SK-N-SH (cell line): ENCODE results near the gene CPED1. TPM values are rescaled to one million over a fixed set of nuclear protein-coding genes. Genes with fewer than 3 reads are reported as not detected.

Experiments
- CTCF ChIA-PET: fragments of 300-600, 350-600 bp; formaldehyde crosslinking; extraction: SDS; loops from one replicate; lab custom pipeline; 2021; lab: Yijun Ruan, JAX
- POLR2A ChIA-PET: fragments of 350-600 bp; sonication (Branson Sonifier 250); formaldehyde crosslinking; extraction: SDS; loops from one replicate; lab custom pipeline; 2020; ENCODE audit warnings: antibody characterized with exemption, inconsistent platforms; lab: Yijun Ruan, JAX
- DNase-seq: peaks from one replicate; pipeline ENCODE4 v3.0.0; 2012
- H2AFZ ChIP-seq: fragments of 200-600 bp; sonication (generic); 2 replicates; pipeline ENCODE4 v1.8.1; 2016; ENCODE audit warnings: antibody characterized with exemption, mild to moderate bottlenecking, low read depth
- H3F3A ChIP-seq: fragments of 200-600 bp; sonication (generic); replicated peaks from 2 replicates; pipeline ENCODE3; 2016; ENCODE audit warnings: antibody characterized with exemption, mild to moderate bottlenecking; ENCODE audit not compliant: insufficient read depth
- H3K27ac ChIP-seq, 2 experiments: fragments of 200-500 bp in 1 of 2; fragments of 200-600 bp in 1 of 2; sonication (Bioruptor generic) in 1 of 2; sonication (generic), shearing (Covaris generic) in 1 of 2; 2 replicates each; pipeline versions ENCODE4 v1.5.1 to v1.6.1; 2014 to 2016; ENCODE audit warnings: low read depth in 2 of 2, inconsistent platforms in 1 of 2, low read length in 1 of 2, mild to moderate bottlenecking in 1 of 2, mixed read lengths in 1 of 2
- H3K27me3 ChIP-seq: fragments of 200-600 bp; sonication (generic), shearing (Covaris generic); 2 replicates; pipeline ENCODE4 v1.6.1; 2016; ENCODE audit warnings: mixed run types; ENCODE audit not compliant: insufficient read depth
- H3K36me3 ChIP-seq, 2 experiments: fragments of 200-500 bp in 1 of 2; fragments of 200-600 bp in 1 of 2; sonication (Bioruptor generic) in 1 of 2; sonication (generic) in 1 of 2; replicated peaks in 1 of 2; 2 replicates each; pipeline versions ENCODE3 to v1.5.1; 2014 to 2016; ENCODE audit warnings: low read length in 1 of 2, mild to moderate bottlenecking in 1 of 2; ENCODE audit not compliant: insufficient read depth in 2 of 2, control insufficient read depth in 1 of 2
- H3K4me1 ChIP-seq, 2 experiments: fragments of 200-500 bp in 1 of 2; fragments of 200-600 bp in 1 of 2; sonication (Bioruptor generic) in 1 of 2; sonication (generic), shearing (Covaris generic) in 1 of 2; 2 replicates each; pipeline versions ENCODE4 v1.5.1 to v1.6.1; 2014 to 2016; ENCODE audit warnings: low read depth in 1 of 2, low read length in 1 of 2, mixed run types in 1 of 2; ENCODE audit not compliant: insufficient read depth in 2 of 2, control insufficient read depth in 1 of 2
- H3K4me2 ChIP-seq: fragments of 200-600 bp; sonication (generic), shearing (Covaris generic); 2 replicates; pipeline ENCODE4 v1.6.1; 2017; ENCODE audit warnings: mixed run types
- H3K4me3 ChIP-seq, 2 experiments: fragments of 200-500 bp in 1 of 2; fragments of 200-600 bp in 1 of 2; sonication (Bioruptor generic) in 1 of 2; sonication (generic), shearing (Covaris generic) in 1 of 2; 2 replicates each; pipeline versions ENCODE4 v1.5.1 to v1.8.1; 2014 to 2016; ENCODE audit warnings: low read depth in 2 of 2, inconsistent platforms in 1 of 2, low read length in 1 of 2, mild to moderate bottlenecking in 1 of 2, mixed read lengths in 1 of 2, moderate library complexity in 1 of 2
- H3K79me2 ChIP-seq: fragments of 200-600 bp; sonication (generic); 2 replicates; pipeline ENCODE4 v1.8.1; 2017; ENCODE audit warnings: mild to moderate bottlenecking; ENCODE audit not compliant: insufficient read depth
- H3K9ac ChIP-seq: fragments of 200-600 bp; sonication (generic); 2 replicates; pipeline ENCODE4 v1.6.1; 2017; ENCODE audit warnings: mixed run types
- H3K9me2 ChIP-seq: fragments of 200-600 bp; sonication (generic); 2 replicates; pipeline ENCODE4 v1.6.1; 2017; ENCODE audit warnings: mixed run types
- H3K9me3 ChIP-seq: fragments of 200-600 bp; sonication (generic); 2 replicates; pipeline ENCODE4 v1.6.1; 2017; ENCODE audit warnings: mixed run types, mild to moderate bottlenecking, moderate library complexity
- H4K20me1 ChIP-seq: fragments of 200-600 bp; sonication (generic); 2 replicates; pipeline ENCODE4 v1.6.1; 2017; ENCODE audit warnings: mild to moderate bottlenecking, mixed run types; ENCODE audit not compliant: insufficient read depth
- ELF1 ChIP-seq: IDR thresholded peaks from 2 replicates; pipeline ENCODE4 v1.4.0; 2012
- EP300 ChIP-seq, 2 experiments: IDR thresholded peaks; 2 replicates each; pipeline versions ENCODE4 v1.4.0 to v1.6.1; 2012; ENCODE audit warnings: borderline replicate concordance in 1 of 2, low read depth in 1 of 2, low read length in 1 of 2
- EZH2phosphoT487 ChIP-seq: fragments of 200-600 bp; sonication (generic); IDR thresholded peaks from 2 replicates; pipeline ENCODE4 v1.6.1; 2017; ENCODE audit warnings: low read depth, mixed run types, mild to moderate bottlenecking, antibody characterized with exemption, moderate library complexity, borderline replicate concordance
- FOXJ3 ChIP-seq: sonication (generic); formaldehyde crosslinking; IDR thresholded peaks from 2 replicates; pipeline ENCODE4 v1.5.1; 2020; ENCODE audit warnings: mild to moderate bottlenecking, missing genetic modification reagents
- FOXM1 ChIP-seq: IDR thresholded peaks from 2 replicates; pipeline ENCODE4 v1.4.0; 2012; ENCODE audit warnings: low read depth, mild to moderate bottlenecking
- GATA2 ChIP-seq: sonication (generic); formaldehyde crosslinking; IDR thresholded peaks from 2 replicates; pipeline ENCODE4 v1.5.0; 2020; ENCODE audit warnings: mild to moderate bottlenecking, missing genetic modification reagents
- MEF2A ChIP-seq: IDR thresholded peaks from 2 replicates; pipeline ENCODE4 v1.4.0; 2012; ENCODE audit warnings: low read depth, borderline replicate concordance
- MXI1 ChIP-seq: IDR thresholded peaks from 2 replicates; pipeline ENCODE4 v1.6.1; 2012; ENCODE audit warnings: mild to moderate bottlenecking, low read depth, low read length, improper control_type of control experiment
- RCOR1 ChIP-seq: fragments of 150-350 bp; IDR thresholded peaks from 2 replicates; pipeline ENCODE4 v1.6.1; 2017; ENCODE audit warnings: antibody characterized with exemption, low read length
- RFX5 ChIP-seq: IDR thresholded peaks from 2 replicates; pipeline ENCODE4 v1.6.1; 2012; ENCODE audit warnings: mild to moderate bottlenecking, improper control_type of control experiment, low read length
- RXRA ChIP-seq: IDR thresholded peaks from 2 replicates; pipeline ENCODE4 v1.4.0; 2012; ENCODE audit warnings: low read depth, mild to moderate bottlenecking, borderline replicate concordance
- TAF1 ChIP-seq: IDR thresholded peaks from 2 replicates; pipeline ENCODE4 v1.6.1; 2012; ENCODE audit warnings: low read depth, mild to moderate bottlenecking, low read length, moderate library complexity, borderline replicate concordance
- TEAD4 ChIP-seq: IDR thresholded peaks from 2 replicates; pipeline ENCODE4 v1.4.0; 2012; ENCODE audit warnings: mild to moderate bottlenecking, borderline replicate concordance; ENCODE audit not compliant: insufficient read depth
- WGBS: methylation state at CpG from one replicate; pipeline ENCODE4 v1.1.6; 2017; ENCODE audit warnings: low lambda C conversion rate; 5-methylcytosine and 5-hydroxymethylcytosine counted together
- polyA plus RNA-seq, 3 experiments: library from polyadenylated mRNA; depleted of rRNA; stranded (reverse); fragments of >200 nt; gene quantifications; 2 replicates each; pipeline ENCODE4 v1.2.3, GENCODE V29; 2012
- TF ChIP-seq, protein P1 (sequence below): IDR thresholded peaks from 2 replicates; pipeline ENCODE4 v1.4.0; 2012; ENCODE audit warnings: low read depth, borderline replicate concordance

The CPED1 gene
- polyA plus RNA-seq, 1 of the 3 experiments (the other 2 are of a cell fraction), result 4.4 TPM

DNA sequence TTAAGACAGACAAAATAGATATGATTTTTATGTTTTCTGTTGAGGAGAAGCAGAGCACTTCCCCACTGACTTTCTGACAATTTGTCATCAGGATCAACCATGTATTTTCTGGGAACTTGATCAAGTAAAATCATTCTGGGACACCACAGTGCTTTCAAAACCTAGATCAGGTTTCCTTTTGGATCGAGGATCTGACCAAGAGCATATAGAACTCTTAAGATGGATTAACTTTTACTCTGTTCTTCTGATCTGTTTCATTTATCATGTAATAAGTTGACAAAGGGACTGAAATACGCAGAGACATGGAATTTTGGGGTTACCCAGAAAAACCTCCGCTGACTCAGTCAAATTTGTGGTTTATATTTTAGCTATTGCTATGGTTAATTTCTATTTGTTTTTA lies 204.3 kb downstream of the CPED1 start:
- H3K27me3 ChIP-seq, result no peaks in the 10 kb centered on the region
- 66% methylated on average over 3 of the region's 3 CpGs for WGBS
- H3K9me2 ChIP-seq, result no peaks in the 10 kb centered on the region
- TF ChIP-seq, protein P1, sequence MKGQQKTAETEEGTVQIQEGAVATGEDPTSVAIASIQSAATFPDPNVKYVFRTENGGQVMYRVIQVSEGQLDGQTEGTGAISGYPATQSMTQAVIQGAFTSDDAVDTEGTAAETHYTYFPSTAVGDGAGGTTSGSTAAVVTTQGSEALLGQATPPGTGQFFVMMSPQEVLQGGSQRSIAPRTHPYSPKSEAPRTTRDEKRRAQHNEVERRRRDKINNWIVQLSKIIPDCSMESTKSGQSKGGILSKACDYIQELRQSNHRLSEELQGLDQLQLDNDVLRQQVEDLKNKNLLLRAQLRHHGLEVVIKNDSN, result no peak
- TF ChIP-seq RCOR1, result no peak
- no peak for TF ChIP-seq RFX5
- TF ChIP-seq MEF2A, result no peak
- no peak for TF ChIP-seq TEAD4
- TF ChIP-seq TAF1, result no peak
- TF ChIP-seq, all 33 proteins: peak for 0
- Histone ChIP-seq H3K79me2 (no peaks in the 10 kb centered on the region), H3K9ac (no peak overlapping the region), H3K4me1 (peaks cover 0 to 4% of the 10 kb centered on the region in 2 experiments; a peak in 2 of 4 replicates), H3K27ac (no peak overlapping the region), H4K20me1 (no peaks in the 10 kb centered on the region), H3F3A (no peaks in the 10 kb centered on the region), H2AFZ (no peak overlapping the region), H3K4me3 (no peak overlapping the region), H3K36me3 (no peaks in the 10 kb centered on the region), H3K4me2 (no peak overlapping the region), H3K9me3 (no peaks in the 10 kb centered on the region)
- DNase-seq, result no peak
- POLR2A ChIA-PET, result no interaction called here
- CTCF ChIA-PET, result no interaction called here

DNA sequence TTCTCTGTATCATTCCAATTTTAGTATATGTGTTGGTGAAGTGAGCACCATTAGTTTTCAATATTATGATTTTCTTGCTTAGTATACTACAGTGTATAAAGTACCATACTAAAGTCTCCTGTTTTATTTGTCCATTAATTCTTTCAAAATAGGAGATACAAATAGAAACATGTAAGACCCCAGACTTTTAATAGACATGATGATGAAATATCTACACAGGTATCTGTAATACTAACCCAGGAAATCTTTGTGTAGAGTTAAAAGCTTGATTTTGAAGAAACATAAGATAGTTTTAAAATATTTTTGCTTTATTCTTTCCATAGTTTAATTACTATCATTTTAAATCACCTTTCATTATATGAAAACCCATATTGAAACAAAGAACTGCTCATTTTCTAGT lies 206.5 kb downstream of the CPED1 start:
- H3K9me2 ChIP-seq, result no peaks in the 10 kb centered on the region
- H3K9me3 ChIP-seq, result no peaks in the 10 kb centered on the region
- no peak overlapping the region for H2AFZ ChIP-seq
- TF ChIP-seq FOXM1, result no peak
- no peak for TF ChIP-seq RFX5
- TF ChIP-seq RXRA, result no peak
- no peak for TF ChIP-seq RCOR1
- peaks cover 0 to 4% of the 10 kb centered on the region in 2 experiments; a peak in 2 of 4 replicates for H3K4me1 ChIP-seq
- CTCF ChIA-PET, result interaction anchor here (1.1 kb wide), 1 partner anchor 19 kb away, joined by 3 read pairs; no protein-coding TSS in a partner anchor
- POLR2A ChIA-PET, result no interaction called here
- H3K27ac ChIP-seq, result no peak overlapping the region
- H3K4me2 ChIP-seq, result no peak overlapping the region
- no peak overlapping the region for H3K4me3 ChIP-seq
- no peaks in the 10 kb centered on the region for H4K20me1 ChIP-seq
- H3K79me2 ChIP-seq, result no peaks in the 10 kb centered on the region
- DNase-seq, result no peak
- H3F3A ChIP-seq, result no peaks in the 10 kb centered on the region
- H3K27me3 ChIP-seq, result no peaks in the 10 kb centered on the region
- H3K9ac ChIP-seq, result no peak overlapping the region
- no peaks in the 10 kb centered on the region for H3K36me3 ChIP-seq

GRCh38 chr7:121195874-121196273 lies 207.4 kb downstream of the CPED1 start:
- WGBS, result 74% methylated on average over 3 of the region's 3 CpGs
- H3K4me1 ChIP-seq, result peaks cover 0 to 4% of the 10 kb centered on the region in 2 experiments; a peak in 2 of 4 replicates
- H3K9me3 ChIP-seq, result no peaks in the 10 kb centered on the region
- no peaks in the 10 kb centered on the region for H3K9me2 ChIP-seq
- no peaks in the 10 kb centered on the region for H3F3A ChIP-seq
- no peak overlapping the region for H2AFZ ChIP-seq
- TF ChIP-seq MXI1, result no peak
- TF ChIP-seq, protein P1, result no peak
- no peak for TF ChIP-seq FOXJ3 (CRISPR knock-in tag)
- TF ChIP-seq GATA2 (CRISPR knock-in tag), result no peak
- TF ChIP-seq EP300 (IDR thresholded peaks at IDR 0.05; ENCODE audit: borderline replicate concordance in 1 of 2, low read depth in 1 of 2, low read length in 1 of 2), result no peak
- no peak for TF ChIP-seq EZH2phosphoT487
- no peak for TF ChIP-seq ELF1
- no peak overlapping the region for H3K27ac ChIP-seq
- ChIA-PET POLR2A (no interaction called here), CTCF (interaction anchor here (0.8 to 0.9 kb wide), 2 partner anchors 12 to 200 kb away, joined by 3 to 4 read pairs; partner anchors contain the start of gene FAM3C)
- H3K4me3 ChIP-seq, result no peak overlapping the region
- H3K9ac ChIP-seq, result no peak overlapping the region
- no peaks in the 10 kb centered on the region for H3K36me3 ChIP-seq
- no peak for DNase-seq
- no peaks in the 10 kb centered on the region for H4K20me1 ChIP-seq
- no peaks in the 10 kb centered on the region for H3K79me2 ChIP-seq
- H3K27me3 ChIP-seq, result no peaks in the 10 kb centered on the region
- H3K4me2 ChIP-seq, result no peak overlapping the region
